ENCODE measurements around the gene MESP2. TPM values are rescaled to one million over a fixed set of nuclear protein-coding genes. Genes with fewer than 3 reads are reported as not detected.

MESP2 gene
- polyA plus RNA-seq, 1 donor from 2014 or later: not detected

DNA sequence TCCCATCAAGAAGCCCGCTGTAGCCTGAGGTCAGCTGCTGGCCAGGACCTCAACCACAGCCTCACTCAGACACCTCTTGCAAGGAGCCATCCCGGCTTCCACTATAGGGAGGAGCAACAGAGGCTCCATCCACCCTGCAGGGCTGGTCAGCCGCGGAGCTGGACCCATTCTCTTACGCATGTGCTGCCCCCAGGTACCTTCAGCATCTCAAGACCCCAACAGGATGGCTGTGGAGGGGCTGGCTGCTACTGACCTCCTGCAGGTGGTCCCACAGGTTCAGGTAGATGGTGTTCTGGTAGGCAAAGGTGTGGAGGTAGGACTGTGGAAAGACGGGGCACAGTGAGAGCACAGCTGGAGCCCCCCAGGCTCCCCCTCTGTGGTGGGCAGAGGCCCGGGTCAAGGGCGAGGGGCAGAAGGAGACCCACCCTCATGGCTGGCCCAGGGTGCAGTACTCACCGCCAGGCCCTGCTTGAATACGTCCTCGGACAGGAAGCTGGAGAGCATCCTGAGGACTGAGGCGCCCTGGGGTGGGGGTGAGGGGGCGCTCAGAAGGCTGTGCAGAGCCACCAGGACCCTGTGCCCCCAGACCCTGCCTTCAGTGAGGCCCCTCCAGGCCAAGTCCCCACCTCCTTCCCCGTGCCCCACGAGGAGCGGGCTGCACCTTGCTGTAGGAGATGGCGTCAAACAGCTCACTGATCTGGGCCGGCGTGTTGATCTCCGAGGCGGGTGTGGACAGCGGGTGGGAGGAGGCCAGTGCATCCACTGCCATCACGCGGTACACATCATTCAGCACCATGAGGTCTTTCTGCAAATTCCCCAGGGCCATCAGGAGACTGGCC lies 27.1 kb downstream of the MESP2 start:
- no peak overlapping the region for H3K9ac ChIP-seq (ENCODE audit: low read length)
- no peak overlapping the region for H3K4me2 ChIP-seq (ENCODE audit: low read length)
- no peaks in the 10 kb centered on the region for H3K27me3 ChIP-seq (ENCODE audit: insufficient read depth, low read depth, low read length)
- H3K9me3 ChIP-seq (ENCODE audit: low read length): no peaks in the 10 kb centered on the region
- no peaks in the 10 kb centered on the region for H3K36me3 ChIP-seq (ENCODE audit: insufficient read depth, low read length)
- TF ChIP-seq MXI1 (conservative IDR thresholded peaks at IDR 0.05; ENCODE audit: poor library complexity, severe bottlenecking) (no peak), EZH2 (IDR thresholded peaks at IDR 0.05; ENCODE audit: borderline replicate concordance, insufficient read depth, low read length, poor library complexity, severe bottlenecking) (no peak), RAD21 (conservative IDR thresholded peaks at IDR 0.05) (no peak), TAF1 (IDR thresholded peaks at IDR 0.05; ENCODE audit: low read depth) (no peak), EP300 (conservative IDR thresholded peaks at IDR 0.05; ENCODE audit: poor library complexity, severe bottlenecking) (no peak), SMC3 (conservative IDR thresholded peaks at IDR 0.05; ENCODE audit: poor library complexity) (no peak), POLR2AphosphoS5 (IDR thresholded peaks at IDR 0.05) (no peak)
- TF ChIP-seq, protein P1, sequence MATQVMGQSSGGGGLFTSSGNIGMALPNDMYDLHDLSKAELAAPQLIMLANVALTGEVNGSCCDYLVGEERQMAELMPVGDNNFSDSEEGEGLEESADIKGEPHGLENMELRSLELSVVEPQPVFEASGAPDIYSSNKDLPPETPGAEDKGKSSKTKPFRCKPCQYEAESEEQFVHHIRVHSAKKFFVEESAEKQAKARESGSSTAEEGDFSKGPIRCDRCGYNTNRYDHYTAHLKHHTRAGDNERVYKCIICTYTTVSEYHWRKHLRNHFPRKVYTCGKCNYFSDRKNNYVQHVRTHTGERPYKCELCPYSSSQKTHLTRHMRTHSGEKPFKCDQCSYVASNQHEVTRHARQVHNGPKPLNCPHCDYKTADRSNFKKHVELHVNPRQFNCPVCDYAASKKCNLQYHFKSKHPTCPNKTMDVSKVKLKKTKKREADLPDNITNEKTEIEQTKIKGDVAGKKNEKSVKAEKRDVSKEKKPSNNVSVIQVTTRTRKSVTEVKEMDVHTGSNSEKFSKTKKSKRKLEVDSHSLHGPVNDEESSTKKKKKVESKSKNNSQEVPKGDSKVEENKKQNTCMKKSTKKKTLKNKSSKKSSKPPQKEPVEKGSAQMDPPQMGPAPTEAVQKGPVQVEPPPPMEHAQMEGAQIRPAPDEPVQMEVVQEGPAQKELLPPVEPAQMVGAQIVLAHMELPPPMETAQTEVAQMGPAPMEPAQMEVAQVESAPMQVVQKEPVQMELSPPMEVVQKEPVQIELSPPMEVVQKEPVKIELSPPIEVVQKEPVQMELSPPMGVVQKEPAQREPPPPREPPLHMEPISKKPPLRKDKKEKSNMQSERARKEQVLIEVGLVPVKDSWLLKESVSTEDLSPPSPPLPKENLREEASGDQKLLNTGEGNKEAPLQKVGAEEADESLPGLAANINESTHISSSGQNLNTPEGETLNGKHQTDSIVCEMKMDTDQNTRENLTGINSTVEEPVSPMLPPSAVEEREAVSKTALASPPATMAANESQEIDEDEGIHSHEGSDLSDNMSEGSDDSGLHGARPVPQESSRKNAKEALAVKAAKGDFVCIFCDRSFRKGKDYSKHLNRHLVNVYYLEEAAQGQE (IDR thresholded peaks at IDR 0.05; ENCODE audit: borderline replicate concordance): no peak
- TF ChIP-seq, protein P2, sequence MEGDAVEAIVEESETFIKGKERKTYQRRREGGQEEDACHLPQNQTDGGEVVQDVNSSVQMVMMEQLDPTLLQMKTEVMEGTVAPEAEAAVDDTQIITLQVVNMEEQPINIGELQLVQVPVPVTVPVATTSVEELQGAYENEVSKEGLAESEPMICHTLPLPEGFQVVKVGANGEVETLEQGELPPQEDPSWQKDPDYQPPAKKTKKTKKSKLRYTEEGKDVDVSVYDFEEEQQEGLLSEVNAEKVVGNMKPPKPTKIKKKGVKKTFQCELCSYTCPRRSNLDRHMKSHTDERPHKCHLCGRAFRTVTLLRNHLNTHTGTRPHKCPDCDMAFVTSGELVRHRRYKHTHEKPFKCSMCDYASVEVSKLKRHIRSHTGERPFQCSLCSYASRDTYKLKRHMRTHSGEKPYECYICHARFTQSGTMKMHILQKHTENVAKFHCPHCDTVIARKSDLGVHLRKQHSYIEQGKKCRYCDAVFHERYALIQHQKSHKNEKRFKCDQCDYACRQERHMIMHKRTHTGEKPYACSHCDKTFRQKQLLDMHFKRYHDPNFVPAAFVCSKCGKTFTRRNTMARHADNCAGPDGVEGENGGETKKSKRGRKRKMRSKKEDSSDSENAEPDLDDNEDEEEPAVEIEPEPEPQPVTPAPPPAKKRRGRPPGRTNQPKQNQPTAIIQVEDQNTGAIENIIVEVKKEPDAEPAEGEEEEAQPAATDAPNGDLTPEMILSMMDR (IDR thresholded peaks at IDR 0.05; ENCODE audit: poor library complexity, severe bottlenecking): no peak
- no peak overlapping the region for H2AFZ ChIP-seq (ENCODE audit: low read depth, low read length)
- H3K27ac ChIP-seq (ENCODE audit: low read length): no peak overlapping the region
- no peaks in the 10 kb centered on the region for H3F3A ChIP-seq (ENCODE audit: insufficient read depth, low read length, poor library complexity, severe bottlenecking)
- H3K4me3 ChIP-seq (ENCODE audit: low read length): no peak overlapping the region
- H4K20me1 ChIP-seq (ENCODE audit: insufficient read depth): no peaks in the 10 kb centered on the region
- H3K9me2 ChIP-seq (ENCODE audit: insufficient read depth, low read length): no peaks in the 10 kb centered on the region
- no peaks in the 10 kb centered on the region for H3K79me2 ChIP-seq (replicated peaks; ENCODE audit: insufficient read depth, low read length)

DNA sequence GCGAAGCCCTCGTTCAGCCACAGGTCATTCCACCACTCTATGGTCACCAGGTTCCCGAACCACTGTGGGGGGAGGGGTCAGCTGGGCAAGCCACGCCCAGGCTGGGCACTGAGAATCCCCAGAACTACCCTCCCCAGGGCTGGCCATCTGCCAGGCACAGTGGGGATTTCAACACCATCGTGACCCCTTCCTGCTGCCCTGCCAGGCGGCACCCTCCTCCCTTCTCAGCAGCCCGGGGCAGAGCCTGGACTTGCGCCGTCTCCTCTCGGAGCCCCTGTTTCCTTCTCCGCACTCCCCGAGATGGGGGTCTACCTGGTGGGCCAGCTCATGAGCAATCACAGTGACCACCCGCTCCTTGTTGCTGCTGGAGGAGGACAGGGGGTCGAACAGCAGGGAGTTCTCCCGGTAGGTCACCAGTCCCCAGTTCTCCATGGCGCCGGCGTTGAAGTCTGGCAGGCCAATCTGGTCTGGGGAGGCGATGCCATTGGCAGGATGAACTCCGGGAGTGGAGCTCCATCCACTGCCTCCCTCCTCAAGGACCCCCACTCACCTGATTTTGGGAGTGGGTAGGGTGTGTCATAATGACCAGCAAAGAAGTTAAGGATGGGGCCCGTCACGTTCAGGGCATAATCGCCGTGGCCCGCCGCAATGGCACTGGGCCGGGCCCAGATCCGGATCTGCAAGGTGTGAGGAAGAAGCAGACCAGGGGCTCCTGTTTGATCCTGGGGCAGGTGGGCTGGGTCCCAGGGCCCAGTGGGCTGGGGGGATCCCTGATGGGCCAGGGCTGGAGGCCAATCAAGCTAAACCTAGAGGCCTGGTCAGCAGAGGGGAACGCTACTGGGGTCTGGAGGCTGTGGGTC lies 28.0 kb downstream of the MESP2 start:
- H4K20me1 ChIP-seq (ENCODE audit: insufficient read depth): no peaks in the 10 kb centered on the region
- TF ChIP-seq, protein P1 (IDR thresholded peaks at IDR 0.05; ENCODE audit: borderline replicate concordance): no peak
- no peak for TF ChIP-seq SMC3 (conservative IDR thresholded peaks at IDR 0.05; ENCODE audit: poor library complexity)
- TF ChIP-seq, protein P2 (IDR thresholded peaks at IDR 0.05; ENCODE audit: poor library complexity, severe bottlenecking): no peak
- TF ChIP-seq EP300 (conservative IDR thresholded peaks at IDR 0.05; ENCODE audit: poor library complexity, severe bottlenecking): no peak
- TF ChIP-seq TAF1 (IDR thresholded peaks at IDR 0.05; ENCODE audit: low read depth): no peak
- no peak for TF ChIP-seq EZH2 (IDR thresholded peaks at IDR 0.05; ENCODE audit: borderline replicate concordance, insufficient read depth, low read length, poor library complexity, severe bottlenecking)
- no peak for TF ChIP-seq RAD21 (conservative IDR thresholded peaks at IDR 0.05)
- no peak for TF ChIP-seq POLR2AphosphoS5 (IDR thresholded peaks at IDR 0.05)
- no peak for TF ChIP-seq MXI1 (conservative IDR thresholded peaks at IDR 0.05; ENCODE audit: poor library complexity, severe bottlenecking)

More for the DNA sequence above, 28.0 kb downstream of the MESP2 start:
- H3K4me2 ChIP-seq (ENCODE audit: low read length): no peak overlapping the region
- no peaks in the 10 kb centered on the region for H3K9me3 ChIP-seq (ENCODE audit: low read length)
- H2AFZ ChIP-seq (ENCODE audit: low read depth, low read length): no peak overlapping the region
- H3K9me2 ChIP-seq (ENCODE audit: insufficient read depth, low read length): no peaks in the 10 kb centered on the region
- H3K79me2 ChIP-seq (replicated peaks; ENCODE audit: insufficient read depth, low read length): no peaks in the 10 kb centered on the region
- no peaks in the 10 kb centered on the region for H3F3A ChIP-seq (ENCODE audit: insufficient read depth, low read length, poor library complexity, severe bottlenecking)
- H3K36me3 ChIP-seq (ENCODE audit: insufficient read depth, low read length): no peaks in the 10 kb centered on the region
- no peak overlapping the region for H3K9ac ChIP-seq (ENCODE audit: low read length)
- no peaks in the 10 kb centered on the region for H3K27me3 ChIP-seq (ENCODE audit: insufficient read depth, low read depth, low read length)
- no peak overlapping the region for H3K27ac ChIP-seq (ENCODE audit: low read length)
- H3K4me3 ChIP-seq (ENCODE audit: low read length): no peak overlapping the region

Data from neural cell (in vitro differentiated cells).